Astrocyte (in vitro differentiated cells and primary cell): ENCODE measurements around the gene DOCK2. TPM values are rescaled to one million over a fixed set of nuclear protein-coding genes. Genes with fewer than 3 reads are reported as not detected.

ENCODE experiments used
- DNase-seq: peaks from one replicate; pipeline ENCODE4 v3.0.0-alpha.2; 2010; ENCODE audit warnings: low read depth
- FAIRE-seq: peaks from 2 replicates; lab custom pipeline; 2011; peaks lifted over from hg19 to GRCh38; lab: Jason Lieb, UNC
- H2AFZ ChIP-seq: 2 replicates; pipeline ENCODE4 v1.6.0; 2012; ENCODE audit warnings: low read depth, low read length, inconsistent platforms
- H3K27ac ChIP-seq: 2 replicates; pipeline ENCODE4 v1.5.1; 2011; ENCODE audit warnings: low read depth, low read length, inconsistent platforms
- H3K27me3 ChIP-seq: 2 replicates; pipeline ENCODE4 v1.6.0; 2011; ENCODE audit warnings: low read length, inconsistent platforms; ENCODE audit not compliant: insufficient read depth
- H3K36me3 ChIP-seq: 2 replicates; pipeline ENCODE4 v1.5.1; 2011; ENCODE audit warnings: low read length, inconsistent platforms; ENCODE audit not compliant: insufficient read depth
- H3K4me1 ChIP-seq: 2 replicates; pipeline ENCODE4 v1.5.1; 2011; ENCODE audit warnings: low read length, inconsistent platforms; ENCODE audit not compliant: insufficient read depth
- H3K4me2 ChIP-seq: 2 replicates; pipeline ENCODE4 v1.6.0; 2012; ENCODE audit warnings: low read length, inconsistent platforms
- H3K4me3 ChIP-seq: 2 replicates; pipeline ENCODE4 v1.5.1; 2011; ENCODE audit warnings: low read depth, mild to moderate bottlenecking, low read length, inconsistent platforms; ENCODE audit not compliant: insufficient read depth
- H3K79me2 ChIP-seq: 2 replicates; pipeline ENCODE4 v1.6.0; 2012; ENCODE audit warnings: mild to moderate bottlenecking, low read length, inconsistent platforms; ENCODE audit not compliant: insufficient read depth
- H3K9ac ChIP-seq: 2 replicates; pipeline ENCODE4 v1.6.0; 2012; ENCODE audit warnings: mild to moderate bottlenecking, low read length, inconsistent platforms
- H3K9me3 ChIP-seq: 2 replicates; pipeline ENCODE4 v1.5.1; 2012; ENCODE audit warnings: low read depth, mild to moderate bottlenecking, low read length, inconsistent platforms; ENCODE audit not compliant: insufficient read depth
- H4K20me1 ChIP-seq: 2 replicates; pipeline ENCODE4 v1.6.0; 2012; ENCODE audit warnings: low read length, inconsistent platforms; ENCODE audit not compliant: insufficient read depth
- H3K27ac Mint-ChIP-seq: one replicate; pipeline ENCODE4 v1.8.0; 2021; ENCODE audit warnings: mild to moderate bottlenecking, mixed read lengths; ENCODE audit not compliant: unreplicated experiment
- H3K27me3 Mint-ChIP-seq: one replicate; pipeline ENCODE4 v1.8.0; 2021; ENCODE audit warnings: low read depth, mixed read lengths; ENCODE audit not compliant: unreplicated experiment
- H3K36me3 Mint-ChIP-seq: one replicate; pipeline ENCODE4 v1.8.0; 2021; ENCODE audit warnings: low read depth, mixed read lengths; ENCODE audit not compliant: unreplicated experiment
- H3K4me1 Mint-ChIP-seq: one replicate; pipeline ENCODE4 v1.8.0; 2021; ENCODE audit warnings: low read depth, mixed read lengths; ENCODE audit not compliant: unreplicated experiment
- H3K4me3 Mint-ChIP-seq: one replicate; pipeline ENCODE4 v1.8.0; 2021; ENCODE audit warnings: mild to moderate bottlenecking, moderate library complexity, mixed read lengths; ENCODE audit not compliant: unreplicated experiment
- H3K9me3 Mint-ChIP-seq: one replicate; pipeline ENCODE4 v1.8.0; 2021; ENCODE audit warnings: mild to moderate bottlenecking, mixed read lengths; ENCODE audit not compliant: unreplicated experiment
- CTCF ChIP-seq: IDR thresholded peaks from 2 replicates; pipeline ENCODE4 v1.5.1; 2011; ENCODE audit warnings: low read depth, mild to moderate bottlenecking, inconsistent platforms, low read length, moderate library complexity; ENCODE audit not compliant: insufficient read depth
- EZH2 ChIP-seq: IDR thresholded peaks from 2 replicates; pipeline ENCODE4 v1.6.1; 2012; ENCODE audit warnings: mild to moderate bottlenecking, low read length, inconsistent platforms; ENCODE audit not compliant: insufficient read depth
- total RNA-seq: library from RNA; stranded (reverse); gene quantifications from 2 replicates; pipeline ENCODE4 v1.2.1, GENCODE V29; 2021

DOCK2 gene
- total RNA-seq, 1 donor from 2014 or later = 0.66 TPM

- Mint-ChIP-seq H3K36me3 (no peaks in the 10 kb centered on the region), H3K27me3 (peaks cover 8% of the 10 kb centered on the region), H3K27ac (peak overlapping the region; percentile 42), H3K4me3 (no peak overlapping the region), H3K4me1 (peaks cover 17% of the 10 kb centered on the region), H3K9me3 (no peaks in the 10 kb centered on the region)
- Histone ChIP-seq H3K9me3 (no peaks in the 10 kb centered on the region), H4K20me1 (no peaks in the 10 kb centered on the region), H3K9ac (no peak overlapping the region), H3K27ac (peak overlapping the region; percentile 88), H2AFZ (no peak overlapping the region), H3K4me3 (no peak overlapping the region), H3K36me3 (no peaks in the 10 kb centered on the region), H3K79me2 (no peaks in the 10 kb centered on the region), H3K27me3 (no peaks in the 10 kb centered on the region), H3K4me1 (peaks cover 34% of the 10 kb centered on the region), H3K4me2 (peak overlapping the region; percentile 74)
- no peak for TF ChIP-seq EZH2
- TF ChIP-seq CTCF = no peak
- DNase-seq = peak; percentile 56
- no peak for FAIRE-seq
Measured at GRCh38 chr5:169804861-169805260, 167.8 kb downstream of the DOCK2 start.

- H3K9ac ChIP-seq = no peak overlapping the region
Measured at GRCh38 chr5:169805527-169805934, 168.5 kb downstream of the DOCK2 start.

More at GRCh38 chr5:169805527-169805934, 168.5 kb downstream of the DOCK2 start:
- DNase-seq = peak; percentile 72
- H3K4me3 ChIP-seq = no peak overlapping the region
- no peaks in the 10 kb centered on the region for H3K27me3 ChIP-seq
- no peaks in the 10 kb centered on the region for H3K79me2 ChIP-seq
- H4K20me1 ChIP-seq = no peaks in the 10 kb centered on the region
- no peaks in the 10 kb centered on the region for H3K9me3 ChIP-seq
- H3K4me1 Mint-ChIP-seq = peaks cover 17% of the 10 kb centered on the region
- H3K27ac Mint-ChIP-seq = peak overlapping the region; percentile 42
- no peaks in the 10 kb centered on the region for H3K36me3 ChIP-seq
- peak overlapping the region; percentile 88 for H3K27ac ChIP-seq
- H3K4me3 Mint-ChIP-seq = no peak overlapping the region
- TF ChIP-seq EZH2 (no peak), CTCF (no peak)
- peak overlapping the region; percentile 31 for H2AFZ ChIP-seq
- peaks cover 34% of the 10 kb centered on the region for H3K4me1 ChIP-seq
- H3K36me3 Mint-ChIP-seq = no peaks in the 10 kb centered on the region
- FAIRE-seq = no peak
- H3K9me3 Mint-ChIP-seq = no peaks in the 10 kb centered on the region
- peaks cover 12% of the 10 kb centered on the region for H3K27me3 Mint-ChIP-seq
- H3K4me2 ChIP-seq = peak overlapping the region; percentile 74
